ENCODE data around the gene NME3.

The NME3 gene

DNA sequence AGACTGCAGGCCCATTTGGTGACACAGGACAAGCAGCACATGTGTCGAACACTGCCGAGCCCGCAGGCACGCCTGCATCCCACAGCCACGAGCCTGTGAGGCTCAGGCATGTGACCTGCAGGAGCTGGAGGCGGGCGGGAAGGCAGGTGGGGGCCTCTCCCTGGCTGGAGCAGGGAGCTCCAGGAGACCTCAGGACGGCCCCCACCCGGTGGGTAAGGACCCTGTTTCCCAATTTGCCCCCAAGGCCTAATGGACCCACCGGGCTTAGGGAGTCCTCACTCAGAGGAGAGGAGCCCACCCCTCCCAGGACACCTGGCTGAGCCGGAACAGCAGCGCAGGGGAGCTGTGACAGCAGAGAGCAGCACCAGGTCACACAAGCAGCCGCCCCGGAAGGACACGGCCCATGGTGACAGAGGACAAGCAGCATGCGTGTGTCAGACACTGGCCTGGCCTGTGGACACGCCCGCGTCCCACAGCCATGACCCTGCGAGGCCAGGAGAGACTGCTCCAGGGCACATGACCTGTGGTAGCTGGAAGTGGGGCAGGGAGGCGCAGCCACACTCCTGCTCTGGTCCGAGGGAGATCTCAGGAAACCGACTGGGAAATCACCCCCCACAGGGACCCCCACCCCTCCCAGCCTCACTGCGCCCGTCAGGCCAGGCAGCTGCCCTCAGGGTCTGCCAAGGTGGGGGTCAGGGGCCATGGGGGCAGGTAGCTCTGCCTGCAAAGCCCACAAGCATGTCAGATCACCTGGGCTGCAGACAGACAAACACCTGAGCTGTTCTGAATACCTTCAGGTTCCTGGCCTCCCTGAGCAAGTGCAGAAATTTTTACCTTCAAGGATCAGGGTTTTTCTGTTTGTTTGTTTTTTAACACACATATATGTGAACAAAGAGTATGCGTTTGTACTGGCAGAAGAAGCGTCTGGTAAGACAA, 8.7 kb upstream of the NME3 start:
- DNase-seq, result no peak

DNA sequence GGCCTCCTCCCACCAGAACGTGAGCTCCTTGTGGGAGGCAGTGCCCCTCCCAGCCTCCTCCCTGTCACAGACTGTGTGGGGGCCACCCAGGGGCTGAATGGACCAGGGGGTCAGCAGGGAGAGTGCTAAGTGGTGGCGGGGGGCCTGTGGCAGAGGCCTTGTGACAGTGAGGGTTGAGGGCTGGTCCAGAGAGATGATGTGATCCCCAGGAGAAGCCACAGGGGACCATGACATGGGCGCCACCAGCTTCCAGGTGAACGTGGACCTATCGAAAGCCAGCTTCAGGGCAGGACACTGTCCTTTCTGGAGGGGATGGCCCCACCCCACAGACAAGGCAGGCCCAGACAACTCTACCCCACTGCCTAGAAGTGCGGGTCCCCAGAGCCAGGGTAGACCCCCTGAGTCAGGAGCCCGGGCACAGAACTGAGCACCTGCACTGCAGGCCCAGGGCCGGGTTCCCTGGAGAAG, 7.9 kb upstream of the NME3 start:
- no peak for DNase-seq

DNA sequence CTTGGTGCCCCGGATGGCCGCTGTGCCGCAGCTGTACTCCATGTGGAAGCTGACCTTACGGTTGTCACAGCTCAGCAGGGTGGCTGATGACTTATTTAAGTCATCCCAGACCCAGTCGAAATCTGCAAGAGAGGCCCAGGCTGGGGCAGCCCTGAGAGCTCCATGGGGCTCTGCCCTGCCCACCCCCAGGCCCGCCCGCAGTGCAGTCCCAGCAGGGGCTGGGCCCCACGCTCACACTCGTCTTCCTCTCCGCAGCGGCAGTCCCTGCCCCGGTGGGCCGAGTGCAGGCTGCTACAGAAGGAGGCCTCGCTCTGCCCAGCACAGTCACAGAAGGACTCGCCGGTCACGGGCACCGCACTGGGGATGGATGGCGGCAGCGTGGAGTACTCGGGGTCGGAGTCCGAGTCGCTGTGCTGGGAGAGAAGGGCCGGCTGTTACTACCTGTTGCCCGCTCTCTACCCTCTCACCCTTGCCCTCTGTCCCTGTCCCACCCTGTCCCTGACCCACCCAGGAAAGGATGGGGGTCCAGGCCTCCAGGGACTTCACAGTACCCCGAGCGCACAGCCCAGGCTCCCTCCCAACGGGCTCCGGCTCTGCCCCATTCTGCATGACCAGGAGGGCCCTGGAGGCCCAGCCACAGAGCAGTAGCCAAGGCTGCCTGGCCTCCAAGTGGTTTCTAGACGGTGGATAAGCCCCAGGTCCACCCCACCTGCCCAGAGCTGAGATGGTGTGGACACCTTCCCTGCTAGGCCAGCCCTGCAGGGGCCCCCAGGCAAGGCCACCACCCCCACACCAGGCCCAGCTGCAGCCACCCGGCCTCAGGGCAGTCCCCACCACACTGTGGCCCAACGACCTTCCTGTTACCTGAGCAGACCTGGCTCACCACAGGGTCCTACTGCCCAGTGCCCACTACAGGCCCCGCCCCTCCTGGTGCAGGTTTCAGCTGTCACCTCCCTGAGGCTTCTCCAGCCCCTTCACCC, 7.1 kb upstream of the NME3 start:
- DNase-seq, result no peak

DNA sequence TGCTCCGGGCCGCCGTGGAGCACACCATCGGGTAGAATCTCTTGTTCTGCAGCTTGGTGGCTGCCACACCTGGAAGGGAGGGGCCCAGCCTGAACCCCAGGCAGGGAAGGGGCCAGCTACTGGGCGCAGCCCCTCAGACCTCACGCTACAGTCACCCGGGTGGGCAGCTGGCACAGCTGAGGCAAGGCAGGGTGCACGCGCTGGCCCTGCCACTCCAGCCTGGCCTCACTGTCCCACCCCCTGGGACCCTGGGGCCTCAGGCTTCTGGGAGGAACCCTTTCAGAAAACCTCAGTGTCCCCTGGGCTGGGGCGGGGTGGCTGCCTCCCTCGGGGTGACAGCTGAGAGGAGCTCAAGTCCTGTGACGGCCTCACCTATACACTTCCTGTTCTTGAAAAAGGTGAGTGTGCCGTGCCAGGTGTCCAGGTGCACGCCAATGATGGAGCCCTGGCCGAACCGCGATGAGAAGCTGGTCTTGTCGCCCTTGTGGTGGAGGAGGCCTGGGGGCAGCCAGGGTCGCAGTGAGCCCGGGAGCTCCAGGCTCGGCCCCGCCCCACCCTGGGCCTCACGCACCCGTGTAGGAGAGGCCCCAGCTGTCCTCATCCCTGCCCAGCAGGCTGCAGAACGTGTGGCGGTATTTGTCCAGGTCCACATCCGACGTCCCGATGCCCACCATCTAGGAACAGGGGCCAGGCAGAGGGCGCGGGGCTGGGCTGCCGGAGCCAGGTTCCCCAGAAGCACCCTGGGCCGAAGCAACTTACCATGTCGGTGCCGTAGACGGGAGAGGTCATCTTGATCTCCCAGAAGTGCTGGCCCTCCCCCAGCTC, 6.2 kb upstream of the NME3 start:
- no peak for DNase-seq

DNA sequence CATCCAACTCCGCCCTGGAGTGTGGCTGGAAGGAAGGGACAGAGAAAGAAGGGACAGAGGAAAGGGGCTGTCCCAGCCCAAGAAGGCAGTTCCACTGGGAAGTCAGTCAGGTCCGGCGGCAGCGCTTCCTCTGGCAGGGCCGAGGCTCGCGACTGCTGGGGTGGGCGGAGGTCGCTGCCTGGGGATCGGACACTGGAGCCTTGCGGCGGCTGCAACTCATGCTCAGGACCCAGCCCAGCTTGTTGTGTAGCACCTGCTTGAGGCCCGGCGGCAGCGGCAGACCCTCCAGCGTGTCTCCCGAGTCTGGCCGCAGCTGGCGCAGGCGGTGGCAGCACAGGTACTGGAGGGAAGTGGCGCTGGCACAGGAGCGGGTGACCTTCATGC, 5.6 kb upstream of the NME3 start:
- DNase-seq, result no peak

DNA sequence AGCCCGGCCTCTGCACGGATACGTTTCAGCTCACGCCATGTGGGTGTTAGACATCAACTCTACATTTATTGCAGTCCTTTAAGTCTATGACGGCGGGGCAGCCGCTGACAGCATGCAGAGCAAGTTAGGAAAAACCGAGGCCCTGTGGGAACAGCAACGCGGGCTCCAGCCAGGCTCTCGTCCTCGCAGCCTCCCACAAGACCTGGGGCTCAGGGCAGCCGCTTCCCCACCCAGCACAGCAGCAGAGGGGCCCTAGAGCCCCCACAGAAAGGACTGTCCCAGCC, 5.3 kb upstream of the NME3 start:
- DNase-seq, result no peak

DNA sequence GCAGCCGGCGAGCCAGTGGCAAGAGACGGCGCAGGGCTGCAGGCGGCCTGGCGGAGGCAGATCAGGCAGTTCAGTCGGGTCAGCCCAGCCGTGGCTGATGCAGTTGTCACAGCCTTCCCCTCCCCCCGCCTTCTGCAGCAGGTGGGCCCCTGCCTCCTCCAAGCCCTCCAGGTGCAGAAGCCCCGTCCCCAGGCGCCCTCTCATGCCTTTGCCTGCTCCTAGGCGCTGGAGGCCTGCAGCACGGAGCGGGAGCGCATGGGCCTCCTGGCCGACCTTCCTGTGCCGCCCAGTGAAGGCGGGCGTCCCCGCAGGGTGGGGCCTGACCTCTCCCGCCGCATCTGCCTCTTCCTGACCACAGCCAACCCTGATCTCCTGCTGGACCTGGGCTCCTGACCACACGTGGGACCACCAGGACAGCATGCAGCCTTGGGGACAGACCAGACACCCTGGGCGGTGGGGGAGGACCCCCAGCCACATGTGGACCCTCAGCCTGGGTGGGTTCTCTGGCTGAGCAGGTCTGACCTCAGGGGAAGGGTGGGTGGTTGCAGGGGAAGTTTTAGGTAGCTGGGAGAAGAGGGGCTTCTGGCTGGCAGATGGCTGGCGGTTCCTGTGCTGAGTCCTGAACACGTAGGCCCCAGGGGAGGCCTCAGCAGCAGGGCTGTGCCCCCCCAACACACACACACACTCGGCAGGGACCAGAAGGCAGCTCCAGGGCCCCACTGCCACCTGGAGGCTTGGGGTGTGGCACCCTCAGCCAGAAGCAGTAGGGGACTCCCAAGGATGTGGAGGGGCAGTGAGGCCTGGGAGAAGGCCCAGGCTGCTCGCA, 4.7 kb upstream of the NME3 start:
- no peak for DNase-seq

DNA sequence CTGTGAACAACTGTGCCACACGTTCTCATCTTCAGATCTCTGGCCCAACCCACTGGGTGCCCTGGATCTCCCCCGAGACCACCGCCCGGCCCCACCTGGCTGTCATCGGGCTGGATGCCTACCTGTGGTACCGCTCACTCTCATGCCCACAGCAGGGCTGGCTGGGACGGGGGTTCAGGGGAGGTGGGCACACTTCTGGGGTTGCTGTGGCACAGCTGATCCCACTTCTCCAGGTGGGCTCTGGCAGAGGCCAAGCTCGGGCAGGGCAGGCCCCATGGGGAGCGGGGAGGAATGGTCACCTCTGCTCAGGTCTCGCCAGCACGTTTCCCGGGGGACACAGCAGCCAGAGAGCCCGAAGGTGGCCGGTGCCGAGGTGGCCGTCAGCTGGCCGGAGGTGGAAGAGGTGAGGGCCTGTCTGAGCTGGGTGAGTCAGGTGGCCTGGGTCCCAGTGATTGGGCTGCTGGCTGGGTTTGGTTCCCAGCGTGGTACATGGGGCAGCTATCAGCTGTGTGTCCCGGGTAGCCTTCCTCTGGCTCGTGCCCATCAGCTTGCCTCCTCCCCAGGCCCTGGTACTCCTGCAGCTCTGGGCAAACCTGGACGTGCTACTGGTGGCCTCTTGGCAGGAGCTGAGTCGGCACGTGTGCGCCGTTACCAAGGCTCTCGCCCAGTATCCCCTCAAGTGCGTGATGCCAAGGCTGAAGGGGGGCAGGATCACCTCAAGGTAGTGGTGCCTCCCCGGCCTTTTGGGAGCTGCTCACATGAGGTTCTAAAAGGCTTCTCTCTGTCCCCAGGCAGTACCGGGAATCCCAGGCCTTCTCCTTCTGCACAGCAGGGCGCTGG, 3.9 kb upstream of the NME3 start:
- no peak for DNase-seq

DNA sequence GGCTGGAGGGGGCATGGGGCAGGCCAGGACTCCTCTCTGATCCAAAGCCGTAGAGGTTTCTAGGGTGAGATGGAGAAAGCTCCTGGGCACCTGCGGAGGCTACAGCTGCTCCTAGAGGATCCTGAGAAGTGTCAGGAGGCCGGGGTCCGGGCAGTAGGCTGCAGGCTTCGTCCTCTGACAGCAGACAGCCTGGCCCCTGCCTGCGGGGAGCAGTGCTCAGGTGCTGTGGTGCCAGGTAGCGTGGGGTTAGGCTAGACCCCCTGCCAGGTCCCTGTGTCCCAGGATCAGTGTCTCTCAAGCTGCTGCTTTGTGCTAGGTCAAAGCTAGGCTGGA, 3.1 kb upstream of the NME3 start:
- no peak for DNase-seq

DNA sequence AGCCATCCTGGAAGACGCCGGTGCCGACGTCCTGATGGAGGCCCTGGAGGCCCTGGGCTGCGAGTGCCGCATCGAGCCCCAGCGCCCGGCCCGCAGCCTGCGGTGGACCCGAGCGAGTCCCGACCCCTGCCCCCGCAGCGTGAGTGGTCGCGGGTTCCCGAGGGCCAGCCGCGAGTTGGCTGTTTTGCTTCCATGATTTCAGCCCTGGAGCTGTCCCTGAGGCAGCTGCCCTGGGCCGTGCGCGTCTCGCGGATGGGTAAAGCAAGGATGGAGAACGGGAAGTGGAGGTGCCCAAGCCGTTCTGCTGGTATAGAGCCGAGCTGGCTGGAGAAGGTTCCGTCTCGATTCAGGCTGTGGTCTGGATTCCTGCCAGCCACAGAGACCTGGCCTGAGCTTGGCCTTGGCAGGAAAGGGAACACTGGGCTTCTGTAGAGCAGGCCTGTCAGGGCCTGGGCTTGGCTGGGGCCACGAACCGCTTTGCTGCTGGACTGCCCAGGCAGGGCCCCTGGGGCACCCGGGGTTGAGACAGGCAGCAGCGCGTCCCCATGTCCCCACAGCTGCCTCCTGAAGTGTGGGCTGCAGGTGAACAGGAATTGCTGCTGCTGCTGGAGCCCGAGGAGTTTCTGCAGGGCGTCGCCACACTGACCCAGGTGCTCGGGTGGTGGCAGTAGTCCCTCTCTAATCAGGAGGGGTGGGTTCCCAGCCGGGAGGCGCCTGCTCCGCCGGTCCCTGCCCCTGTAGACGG, 2.5 kb upstream of the NME3 start:
- DNase-seq, result peak; percentile 75

DNA sequence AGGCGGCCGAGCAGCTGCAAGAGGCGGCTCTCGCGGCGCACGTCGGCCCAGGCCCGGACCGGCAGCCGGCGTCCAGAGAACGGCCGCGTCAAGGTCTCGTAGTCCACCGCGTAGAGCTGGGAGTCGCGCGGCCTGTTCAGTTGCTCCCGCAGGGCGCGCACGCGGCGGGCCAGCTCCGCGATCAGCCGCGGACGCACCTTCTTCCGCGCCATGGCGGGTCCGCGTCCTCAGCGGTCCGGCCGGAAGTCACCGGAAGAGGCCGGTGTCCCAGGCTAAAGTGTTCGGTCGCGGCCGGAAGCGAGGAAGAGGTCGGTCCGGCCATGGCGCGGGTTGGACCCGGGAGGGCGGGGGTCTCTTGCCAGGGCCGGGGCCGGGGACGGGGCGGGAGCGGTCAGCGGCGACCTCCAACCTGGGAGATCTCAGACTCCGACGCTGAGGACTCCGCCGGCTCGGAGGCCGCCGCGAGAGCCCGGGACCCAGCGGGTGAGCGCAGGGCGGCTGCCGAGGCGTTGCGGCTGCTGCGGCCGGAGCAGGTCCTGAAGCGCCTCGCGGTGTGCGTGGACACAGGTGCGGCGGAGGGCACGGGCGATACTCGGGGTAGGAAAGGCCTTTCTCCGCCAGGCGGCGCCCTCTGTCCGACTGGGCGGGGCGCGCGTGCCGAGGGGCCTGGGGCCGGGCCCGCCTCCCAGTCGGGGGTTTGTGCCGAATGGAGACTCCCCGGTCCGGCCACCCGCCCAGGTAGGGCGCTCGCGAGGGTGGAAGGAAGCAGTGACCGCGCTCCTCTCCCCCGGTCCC, 1.8 kb upstream of the NME3 start, which contains the start of gene MRPS34:
TSS of gene MRPS34 (minus strand) at position 227 of the 795 bp plus-strand sequence. CDS start at position 212, 15 bp downstream.
- DNase-seq, result peak; percentile 95

DNA sequence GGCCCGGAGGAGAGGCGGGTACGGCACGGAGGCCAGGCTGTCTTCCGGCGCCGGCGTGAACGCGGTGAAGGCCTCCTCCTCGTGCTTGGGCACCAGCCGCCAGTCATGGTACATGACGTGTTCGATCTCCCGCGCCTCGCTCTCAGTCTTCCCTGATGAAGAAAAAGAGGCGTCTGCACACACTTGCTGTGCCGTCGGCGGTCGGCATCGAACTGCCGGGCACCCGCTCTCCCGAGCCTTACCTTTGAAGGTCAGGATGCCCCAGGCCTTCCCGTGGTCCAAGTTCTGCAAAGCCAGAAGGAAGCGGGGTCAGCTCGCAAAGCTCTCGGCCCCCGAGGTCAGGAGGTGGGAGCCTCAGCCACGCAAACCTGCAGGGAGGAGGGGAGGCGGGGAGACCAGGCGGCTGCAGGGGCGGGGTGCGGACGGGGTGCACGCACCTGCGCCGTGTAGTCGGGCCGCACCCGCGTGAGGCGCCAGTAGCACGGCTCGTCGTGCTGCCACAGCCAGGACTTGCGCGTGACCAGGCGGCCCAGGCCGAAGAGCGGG, 1.1 kb upstream of the NME3 start, which contains the start of gene EME2:
TSS of gene EME2 (plus strand) at position 449 of the 546 bp plus-strand sequence. CDS start 418 bp downstream, outside the sequence.
- DNase-seq, result peak; percentile 72

DNA sequence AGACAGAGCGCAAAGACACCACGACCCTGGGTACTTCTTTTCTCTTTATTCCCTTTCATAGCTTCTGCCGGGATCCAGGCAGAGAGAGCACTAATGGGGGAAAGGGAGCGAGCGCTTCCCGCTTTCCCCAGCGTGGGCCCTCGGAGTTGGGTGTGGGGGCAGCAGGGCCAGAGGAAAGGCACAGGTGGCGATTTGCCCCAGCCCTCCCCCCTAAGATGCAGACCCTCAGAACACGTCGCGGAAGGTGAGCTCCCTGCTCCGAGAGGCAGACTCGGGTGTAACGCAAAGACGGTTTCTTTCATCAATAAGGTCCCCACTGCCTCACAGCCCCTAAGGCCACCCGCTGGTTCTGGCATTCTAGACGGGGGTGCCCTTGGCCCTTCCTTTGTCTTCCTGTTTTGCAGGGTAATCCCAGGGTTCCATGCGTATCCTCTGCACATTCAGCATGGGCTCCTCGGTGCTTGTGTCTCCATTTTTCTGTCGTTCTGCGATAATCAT, 570 bp upstream of the NME3 start:
- no peak for DNase-seq

DNA sequence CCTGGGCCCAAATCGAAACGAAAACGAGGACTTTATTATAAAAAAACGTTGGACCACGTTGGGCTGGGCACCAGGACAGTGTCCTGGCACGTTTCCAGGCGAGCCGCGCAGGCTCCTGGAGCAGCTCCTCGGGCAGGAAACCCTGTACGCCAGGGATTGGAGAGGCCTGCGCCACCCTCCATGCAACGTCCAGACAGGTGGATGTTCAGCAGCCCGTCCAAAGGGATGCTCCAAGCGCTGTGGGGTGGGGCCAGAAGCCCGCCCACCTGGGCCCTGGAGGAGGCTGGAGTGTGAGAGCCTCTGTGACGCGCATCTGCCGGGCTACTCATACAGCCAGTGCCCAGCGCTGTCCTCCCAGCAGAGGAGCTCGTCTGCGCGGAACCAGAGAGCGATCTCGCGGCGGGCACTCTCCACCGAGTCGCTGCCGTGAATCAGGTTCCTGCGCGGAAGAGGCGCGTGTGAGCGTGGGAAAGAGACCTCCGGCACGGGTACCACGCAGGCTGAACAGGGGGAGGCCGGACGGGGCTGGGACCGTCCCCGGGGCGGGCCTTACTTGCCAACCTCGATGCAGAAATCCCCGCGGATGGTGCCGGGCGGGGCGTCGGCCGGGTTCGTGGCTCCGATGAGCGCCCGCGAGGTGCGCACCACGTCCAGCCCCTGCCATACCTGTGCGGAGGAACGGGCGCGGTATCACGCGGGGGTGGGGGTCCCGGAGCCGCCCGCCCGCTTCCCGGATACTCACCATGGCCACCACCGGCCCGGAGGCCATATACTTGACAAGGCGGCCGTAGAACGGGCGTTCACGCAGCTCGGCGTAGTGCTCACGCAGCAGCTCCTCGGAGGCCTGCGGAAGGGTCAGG, 785 bp downstream of the NME3 start:
- peak; percentile 50 for DNase-seq

DNA sequence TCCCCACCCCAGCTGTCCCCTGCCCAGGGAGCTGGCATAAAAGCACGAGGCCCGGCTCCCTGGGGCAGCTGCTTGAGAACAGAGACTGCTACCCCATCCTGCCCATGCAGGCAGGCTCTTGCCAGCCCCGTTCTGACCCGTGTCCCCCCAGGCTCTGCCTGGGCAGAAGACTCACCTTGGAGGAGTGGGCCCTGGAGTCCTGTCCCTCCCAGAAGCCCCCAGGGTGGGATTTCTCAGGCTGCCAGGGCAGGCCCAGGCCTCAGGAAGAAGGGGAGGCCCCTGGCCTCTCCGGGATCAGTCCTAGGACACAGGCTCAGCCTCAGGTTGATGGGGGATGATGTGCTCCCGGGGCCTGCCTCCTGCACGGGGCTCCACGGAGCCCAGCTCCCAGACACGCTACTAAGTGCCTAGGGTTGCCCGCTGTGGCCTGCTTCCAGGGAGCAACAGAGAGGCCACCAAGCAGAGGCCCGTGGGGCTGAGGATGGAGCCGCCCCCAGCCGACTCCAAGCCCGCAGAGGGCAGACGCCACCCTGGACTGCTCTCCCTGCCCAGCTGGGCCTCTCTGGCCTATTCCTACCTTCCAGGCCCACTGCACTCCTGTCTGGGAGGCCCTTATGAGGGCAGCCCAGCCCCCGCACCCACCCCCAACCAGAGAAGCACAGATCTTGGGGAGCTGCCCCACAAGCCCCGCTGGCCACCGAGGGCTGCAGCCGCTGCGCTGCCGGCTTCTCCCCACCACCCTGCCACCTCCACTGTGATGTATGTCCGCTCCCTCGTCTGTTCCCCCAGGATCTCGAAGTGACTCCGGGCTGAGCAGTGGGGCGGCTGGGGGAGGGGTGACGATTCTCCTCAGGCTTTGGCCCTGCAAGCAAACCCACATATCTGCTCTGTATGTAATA, 1.7 kb downstream of the NME3 start:
- no peak for DNase-seq

DNA sequence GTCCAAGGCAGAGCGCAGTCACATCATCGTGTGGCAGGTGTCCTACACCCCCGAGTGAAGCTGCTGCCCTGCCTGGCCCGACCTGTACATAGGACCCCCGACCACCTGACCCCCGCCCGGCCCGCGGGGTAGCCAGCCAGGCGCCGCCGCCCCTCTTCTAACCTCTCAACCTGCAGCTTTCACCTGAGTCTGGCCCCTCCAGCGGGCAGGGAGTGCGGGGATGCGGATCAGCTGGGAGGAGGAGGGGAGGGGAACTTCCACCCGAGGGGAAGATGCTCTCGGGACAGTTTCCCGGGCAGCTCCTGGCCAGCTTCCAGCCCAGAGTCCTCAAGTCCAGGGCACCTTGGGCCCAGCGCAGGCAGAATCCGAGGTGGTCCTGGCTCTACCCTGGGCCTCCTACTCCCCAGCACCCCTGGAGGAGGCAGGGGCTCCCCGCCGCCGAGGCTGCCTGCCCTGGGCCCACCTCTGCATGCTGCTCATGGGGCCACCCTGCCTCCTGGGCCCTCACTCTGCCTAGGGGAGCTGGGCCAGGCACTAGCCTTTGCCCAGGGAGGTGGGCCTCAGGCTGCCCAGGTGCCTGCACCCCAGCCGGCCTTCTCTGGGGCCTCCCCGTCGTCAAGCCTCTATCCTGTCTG, 2.5 kb downstream of the NME3 start:
- DNase-seq, result no peak
